ENCODE data around the gene PIP4K2A.

The PIP4K2A gene

GRCh38 chr10:22713853-22714478, 412 bp downstream of the PIP4K2A start:
- peak overlapping the region; percentile 64 for H2AFZ ChIP-seq (ENCODE audit: low read depth, low read length)
- peaks cover 13% of the 10 kb centered on the region for H3K4me1 ChIP-seq (ENCODE audit: insufficient read depth, low read length)
- no peaks in the 10 kb centered on the region for H3K27me3 ChIP-seq (ENCODE audit: insufficient read depth, low read length)
- H3K9me3 ChIP-seq (ENCODE audit: low read length) = no peaks in the 10 kb centered on the region
- peak overlapping the region; percentile 81 for H3K4me3 ChIP-seq (ENCODE audit: low read length)
- no peaks in the 10 kb centered on the region for H3K36me3 ChIP-seq (ENCODE audit: insufficient read depth, low read length)

- Histone ChIP-seq H3K9me3 (ENCODE audit: low read length) (peaks cover 3% of the 10 kb centered on the region), H3K36me3 (ENCODE audit: insufficient read depth, low read length) (no peaks in the 10 kb centered on the region), H3K4me1 (ENCODE audit: insufficient read depth, low read length) (peaks cover 13% of the 10 kb centered on the region), H3K4me3 (ENCODE audit: low read length) (peak overlapping the region; percentile 81), H3K27me3 (ENCODE audit: insufficient read depth, low read length) (no peaks in the 10 kb centered on the region), H2AFZ (ENCODE audit: low read depth, low read length) (peak overlapping the region; percentile 64)
Measured at GRCh38 chr10:22712956-22713852, 1.2 kb downstream of the PIP4K2A start.

DNA sequence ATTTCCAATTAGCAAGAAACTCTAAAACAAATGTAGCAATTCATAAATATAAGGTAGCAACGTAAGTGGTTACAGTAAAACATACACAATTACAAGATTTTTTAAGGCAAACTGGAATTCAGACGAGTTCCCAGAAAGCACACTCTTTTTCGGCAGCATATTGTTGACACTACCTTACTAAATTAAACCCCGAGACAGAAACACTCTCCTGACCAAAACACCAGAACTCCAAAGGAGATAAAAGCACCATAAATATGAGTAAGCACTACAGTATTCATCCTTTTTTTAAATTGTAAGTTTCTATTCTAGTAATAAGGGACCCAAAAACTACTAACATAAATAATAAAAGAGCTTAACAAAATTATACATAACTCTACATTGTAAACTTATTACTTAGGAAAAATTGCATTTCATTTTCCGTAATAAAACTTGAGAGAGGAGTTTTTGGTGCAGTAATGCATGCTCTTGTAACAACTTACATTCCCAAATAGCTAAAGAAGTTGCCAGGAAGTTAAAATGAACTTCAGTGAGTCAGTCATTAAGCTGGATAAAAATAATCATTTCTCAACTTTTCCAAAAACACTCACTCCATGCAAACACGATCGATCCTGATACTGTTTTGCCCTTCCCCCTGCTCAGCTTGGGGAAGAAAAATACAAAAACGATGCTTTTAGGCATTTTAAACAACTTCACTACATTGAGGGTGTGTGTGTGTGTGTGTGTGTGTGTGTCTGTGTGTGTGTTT, 2.0 kb downstream of the PIP4K2A start:
- peaks cover 6% of the 10 kb centered on the region for H3K9me3 ChIP-seq (ENCODE audit: low read length)
- no peaks in the 10 kb centered on the region for H3K36me3 ChIP-seq (ENCODE audit: insufficient read depth, low read length)
- peaks cover 13% of the 10 kb centered on the region for H3K4me1 ChIP-seq (ENCODE audit: insufficient read depth, low read length)
- H3K27me3 ChIP-seq (ENCODE audit: insufficient read depth, low read length) = no peaks in the 10 kb centered on the region
- H3K4me3 ChIP-seq (ENCODE audit: low read length) = peak overlapping the region; percentile 81
- peak overlapping the region; percentile 64 for H2AFZ ChIP-seq (ENCODE audit: low read depth, low read length)

GRCh38 chr10:22711373-22711772, 3.0 kb downstream of the PIP4K2A start:
- H3K4me1 ChIP-seq (ENCODE audit: insufficient read depth, low read length) = peaks cover 13% of the 10 kb centered on the region
- H2AFZ ChIP-seq (ENCODE audit: low read depth, low read length) = no peak overlapping the region
- H3K27me3 ChIP-seq (ENCODE audit: insufficient read depth, low read length) = no peaks in the 10 kb centered on the region
- H3K36me3 ChIP-seq (ENCODE audit: insufficient read depth, low read length) = no peaks in the 10 kb centered on the region
- no peak overlapping the region for H3K4me3 ChIP-seq (ENCODE audit: low read length)
- H3K9me3 ChIP-seq (ENCODE audit: low read length) = peaks cover 6% of the 10 kb centered on the region

- Histone ChIP-seq H3K4me3 (ENCODE audit: low read length) (no peak overlapping the region), H2AFZ (ENCODE audit: low read depth, low read length) (no peak overlapping the region), H3K27me3 (ENCODE audit: insufficient read depth, low read length) (no peaks in the 10 kb centered on the region), H3K4me1 (ENCODE audit: insufficient read depth, low read length) (peaks cover 13% of the 10 kb centered on the region), H3K36me3 (ENCODE audit: insufficient read depth, low read length) (no peaks in the 10 kb centered on the region), H3K9me3 (ENCODE audit: low read length) (peaks cover 6% of the 10 kb centered on the region)
Measured at GRCh38 chr10:22710139-22710745, 4.1 kb downstream of the PIP4K2A start.

DNA sequence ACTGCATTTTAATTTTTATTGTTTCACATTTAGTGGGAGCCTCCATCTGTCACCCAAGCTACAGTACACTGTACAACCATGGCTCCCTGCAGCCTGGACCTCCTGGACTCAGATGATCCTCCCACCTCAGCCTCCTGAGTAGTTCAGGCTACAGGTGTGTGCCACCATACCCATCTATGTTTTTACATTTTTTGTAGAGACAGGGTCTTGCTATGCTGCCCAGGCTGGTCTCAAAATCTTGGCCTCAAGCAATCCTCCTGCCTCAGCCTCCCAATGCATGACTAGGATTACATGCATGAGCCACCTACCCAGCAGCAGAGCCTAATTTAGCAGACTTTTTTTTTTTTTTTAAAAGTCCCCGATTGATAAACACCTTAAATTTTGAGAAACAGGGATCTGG, 5.6 kb downstream of the PIP4K2A start:
- Histone ChIP-seq H2AFZ (ENCODE audit: low read depth, low read length) (no peak overlapping the region), H3K27me3 (ENCODE audit: insufficient read depth, low read length) (no peaks in the 10 kb centered on the region), H3K4me1 (ENCODE audit: insufficient read depth, low read length) (peaks cover 13% of the 10 kb centered on the region), H3K36me3 (ENCODE audit: insufficient read depth, low read length) (no peaks in the 10 kb centered on the region), H3K9me3 (ENCODE audit: low read length) (peaks cover 6% of the 10 kb centered on the region), H3K4me3 (ENCODE audit: low read length) (no peak overlapping the region)

- Histone ChIP-seq H3K4me3 (ENCODE audit: low read length) (no peak overlapping the region), H2AFZ (ENCODE audit: low read depth, low read length) (no peak overlapping the region), H3K36me3 (ENCODE audit: insufficient read depth, low read length) (no peaks in the 10 kb centered on the region), H3K27me3 (ENCODE audit: insufficient read depth, low read length) (no peaks in the 10 kb centered on the region), H3K9me3 (ENCODE audit: low read length) (peaks cover 6% of the 10 kb centered on the region), H3K4me1 (ENCODE audit: insufficient read depth, low read length) (peaks cover 9% of the 10 kb centered on the region)
Measured at GRCh38 chr10:22705527-22705926, 8.9 kb downstream of the PIP4K2A start.

DNA sequence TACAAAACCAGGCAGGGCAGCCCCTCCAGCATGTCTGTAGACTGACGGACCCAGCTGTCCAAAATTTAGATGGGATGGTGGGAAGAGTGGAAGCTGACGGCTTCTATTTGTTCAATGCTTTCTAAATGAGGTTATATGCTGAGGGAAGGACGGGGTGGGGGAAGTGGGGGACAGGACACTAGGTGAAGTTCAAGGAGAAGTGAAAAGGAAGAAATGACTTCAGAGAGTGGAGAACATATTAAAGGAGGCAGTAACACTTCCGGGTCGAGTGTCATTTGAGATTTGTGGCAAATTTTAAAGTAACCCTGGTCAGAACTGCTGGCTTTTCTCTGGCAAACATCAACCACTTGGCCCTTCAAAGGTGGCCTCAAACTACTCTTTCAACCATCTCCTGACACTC, 9.4 kb downstream of the PIP4K2A start:
- Histone ChIP-seq H3K27me3 (ENCODE audit: insufficient read depth, low read length) (no peaks in the 10 kb centered on the region), H3K9me3 (ENCODE audit: low read length) (peaks cover 6% of the 10 kb centered on the region), H3K4me3 (ENCODE audit: low read length) (no peak overlapping the region), H3K4me1 (ENCODE audit: insufficient read depth, low read length) (peaks cover 9% of the 10 kb centered on the region), H3K36me3 (ENCODE audit: insufficient read depth, low read length) (no peaks in the 10 kb centered on the region), H2AFZ (ENCODE audit: low read depth, low read length) (no peak overlapping the region)

- Histone ChIP-seq H3K27me3 (ENCODE audit: insufficient read depth, low read length) (no peaks in the 10 kb centered on the region), H3K4me3 (ENCODE audit: low read length) (no peak overlapping the region), H2AFZ (ENCODE audit: low read depth, low read length) (no peak overlapping the region), H3K4me1 (ENCODE audit: insufficient read depth, low read length) (peaks cover 9% of the 10 kb centered on the region), H3K36me3 (ENCODE audit: insufficient read depth, low read length) (no peaks in the 10 kb centered on the region), H3K9me3 (ENCODE audit: low read length) (peaks cover 6% of the 10 kb centered on the region)
Measured at GRCh38 chr10:22704471-22704911, 9.9 kb downstream of the PIP4K2A start.

GRCh38 chr10:22702348-22702747, 12.0 kb downstream of the PIP4K2A start:
- Histone ChIP-seq H3K27me3 (ENCODE audit: insufficient read depth, low read length) (no peaks in the 10 kb centered on the region), H3K4me3 (ENCODE audit: low read length) (no peak overlapping the region), H2AFZ (ENCODE audit: low read depth, low read length) (no peak overlapping the region), H3K36me3 (ENCODE audit: insufficient read depth, low read length) (no peaks in the 10 kb centered on the region), H3K9me3 (ENCODE audit: low read length) (no peaks in the 10 kb centered on the region), H3K4me1 (ENCODE audit: insufficient read depth, low read length) (peaks cover 9% of the 10 kb centered on the region)

GRCh38 chr10:22701132-22701826, 13.1 kb downstream of the PIP4K2A start:
- Histone ChIP-seq H3K4me1 (ENCODE audit: insufficient read depth, low read length) (peaks cover 9% of the 10 kb centered on the region), H3K9me3 (ENCODE audit: low read length) (no peaks in the 10 kb centered on the region), H3K4me3 (ENCODE audit: low read length) (no peak overlapping the region), H3K27me3 (ENCODE audit: insufficient read depth, low read length) (no peaks in the 10 kb centered on the region), H2AFZ (ENCODE audit: low read depth, low read length) (no peak overlapping the region), H3K36me3 (ENCODE audit: insufficient read depth, low read length) (no peaks in the 10 kb centered on the region)

DNA sequence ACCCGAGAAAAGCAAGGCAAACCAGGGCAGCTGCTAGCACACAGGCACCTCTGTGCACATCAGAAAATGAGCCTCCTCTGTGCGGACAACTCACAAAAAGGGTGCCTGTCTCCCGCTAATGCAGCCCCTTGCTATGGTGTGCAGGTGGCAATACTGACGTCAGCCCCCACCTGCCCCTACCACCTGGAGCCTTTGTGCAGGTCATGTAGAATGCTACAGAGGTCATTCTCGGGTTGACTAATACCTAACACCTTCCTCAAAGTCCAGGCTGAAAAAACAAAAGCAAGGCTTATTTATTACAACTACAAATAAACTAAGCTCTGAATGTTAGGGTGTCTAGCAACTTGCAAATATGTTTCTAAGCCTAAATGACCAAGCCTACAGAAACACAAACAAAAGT, 13.9 kb downstream of the PIP4K2A start:
- no peaks in the 10 kb centered on the region for H3K9me3 ChIP-seq (ENCODE audit: low read length)
- H3K4me3 ChIP-seq (ENCODE audit: low read length) = no peak overlapping the region
- no peaks in the 10 kb centered on the region for H3K36me3 ChIP-seq (ENCODE audit: insufficient read depth, low read length)
- peaks cover 9% of the 10 kb centered on the region for H3K4me1 ChIP-seq (ENCODE audit: insufficient read depth, low read length)
- H3K27me3 ChIP-seq (ENCODE audit: insufficient read depth, low read length) = no peaks in the 10 kb centered on the region
- no peak overlapping the region for H2AFZ ChIP-seq (ENCODE audit: low read depth, low read length)
